D721Med (cell line): ENCODE results near the gene DYSF.

ENCODE experiments used
- DNase-seq: peaks from one replicate; pipeline ENCODE4 v3.0.0; 2011; ENCODE audit warnings: low spot score; ENCODE audit not compliant: insufficient read length
- FAIRE-seq: peaks from 2 replicates; lab custom pipeline; 2011; peaks lifted over from hg19 to GRCh38; lab: Jason Lieb, UNC
- TF ChIP-seq, protein P1 (sequence below): IDR thresholded peaks from 2 replicates; pipeline ENCODE4 v1.5.1; 2012; ENCODE audit warnings: mild to moderate bottlenecking, control low read depth; ENCODE audit not compliant: insufficient read depth; ENCODE audit errors: missing control alignments

DYSF gene

DNA sequence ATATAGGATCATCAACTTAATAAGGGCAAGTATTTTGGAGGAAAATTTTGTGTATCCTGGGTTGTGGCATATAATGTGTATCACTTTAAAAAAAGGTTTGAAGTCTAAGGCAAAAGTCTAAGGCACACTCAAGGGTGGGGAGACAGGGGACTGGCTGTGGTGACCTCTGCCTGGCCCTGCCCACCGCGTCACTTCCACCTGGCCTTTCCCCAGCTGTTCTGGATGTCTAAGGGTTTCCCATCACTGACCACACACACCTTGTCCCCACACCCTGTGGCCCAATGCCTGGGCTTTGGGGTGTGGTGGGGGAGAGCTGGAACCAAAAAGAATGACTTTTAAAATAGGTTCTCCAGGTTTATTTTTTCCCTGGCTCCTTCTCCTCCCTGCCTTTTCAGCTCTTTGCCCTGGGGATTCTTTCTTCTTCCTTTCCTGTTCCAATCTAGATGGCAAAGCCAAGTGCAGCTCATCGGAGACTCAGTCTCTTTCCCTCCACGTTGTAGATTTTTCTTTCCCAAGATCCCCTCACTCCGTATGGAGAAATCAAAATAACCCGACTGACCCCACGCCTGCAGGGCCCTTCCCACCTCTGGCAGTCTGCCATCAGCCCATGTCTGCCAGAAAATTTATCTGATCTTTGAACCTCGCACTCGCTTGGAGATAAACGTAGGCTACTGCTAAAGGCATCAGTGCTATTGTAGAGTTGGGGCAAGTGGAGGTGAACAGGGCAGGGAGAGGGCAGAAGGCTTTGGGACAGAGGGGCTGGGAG is 257.2 kb downstream of the DYSF start:
- TF ChIP-seq, protein P1, sequence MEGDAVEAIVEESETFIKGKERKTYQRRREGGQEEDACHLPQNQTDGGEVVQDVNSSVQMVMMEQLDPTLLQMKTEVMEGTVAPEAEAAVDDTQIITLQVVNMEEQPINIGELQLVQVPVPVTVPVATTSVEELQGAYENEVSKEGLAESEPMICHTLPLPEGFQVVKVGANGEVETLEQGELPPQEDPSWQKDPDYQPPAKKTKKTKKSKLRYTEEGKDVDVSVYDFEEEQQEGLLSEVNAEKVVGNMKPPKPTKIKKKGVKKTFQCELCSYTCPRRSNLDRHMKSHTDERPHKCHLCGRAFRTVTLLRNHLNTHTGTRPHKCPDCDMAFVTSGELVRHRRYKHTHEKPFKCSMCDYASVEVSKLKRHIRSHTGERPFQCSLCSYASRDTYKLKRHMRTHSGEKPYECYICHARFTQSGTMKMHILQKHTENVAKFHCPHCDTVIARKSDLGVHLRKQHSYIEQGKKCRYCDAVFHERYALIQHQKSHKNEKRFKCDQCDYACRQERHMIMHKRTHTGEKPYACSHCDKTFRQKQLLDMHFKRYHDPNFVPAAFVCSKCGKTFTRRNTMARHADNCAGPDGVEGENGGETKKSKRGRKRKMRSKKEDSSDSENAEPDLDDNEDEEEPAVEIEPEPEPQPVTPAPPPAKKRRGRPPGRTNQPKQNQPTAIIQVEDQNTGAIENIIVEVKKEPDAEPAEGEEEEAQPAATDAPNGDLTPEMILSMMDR, result no peak
- FAIRE-seq (no peak), DNase-seq (no peak)

DNA sequence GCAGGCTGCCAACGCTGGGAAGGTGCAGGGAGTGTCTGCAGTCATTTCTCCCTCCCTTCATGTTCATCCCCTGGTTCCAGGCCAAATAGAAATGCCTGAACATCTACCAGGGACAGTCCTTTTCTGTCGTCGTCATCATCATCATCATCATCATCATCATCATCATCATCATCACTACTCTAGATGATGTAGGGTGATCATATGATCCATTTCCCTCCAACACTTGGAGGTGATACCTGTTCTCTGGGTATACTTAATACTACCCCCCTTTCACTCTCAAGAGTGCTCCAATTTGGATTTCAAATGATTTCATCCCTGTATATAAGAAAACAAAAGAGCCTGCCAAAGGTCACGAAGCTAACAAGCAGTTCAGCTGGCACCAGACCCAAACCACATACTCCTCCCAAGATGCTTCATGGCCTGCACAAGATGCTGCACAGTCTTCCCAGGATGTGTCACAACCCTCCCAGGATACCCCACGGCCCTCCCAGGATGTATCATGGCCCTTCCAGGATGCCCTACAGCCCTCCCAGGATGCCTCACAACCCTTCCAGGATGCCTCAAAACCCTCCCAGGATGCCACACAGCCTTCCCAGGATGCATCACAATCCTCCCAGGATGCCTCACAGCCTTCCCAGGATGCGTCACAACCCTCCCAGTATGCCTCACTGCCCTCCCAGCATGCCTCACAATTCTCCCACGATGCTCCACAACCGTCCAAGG is 257.9 kb downstream of the DYSF start:
- TF ChIP-seq, protein P1, result no peak
- no peak for DNase-seq
- FAIRE-seq, result no peak

DNA sequence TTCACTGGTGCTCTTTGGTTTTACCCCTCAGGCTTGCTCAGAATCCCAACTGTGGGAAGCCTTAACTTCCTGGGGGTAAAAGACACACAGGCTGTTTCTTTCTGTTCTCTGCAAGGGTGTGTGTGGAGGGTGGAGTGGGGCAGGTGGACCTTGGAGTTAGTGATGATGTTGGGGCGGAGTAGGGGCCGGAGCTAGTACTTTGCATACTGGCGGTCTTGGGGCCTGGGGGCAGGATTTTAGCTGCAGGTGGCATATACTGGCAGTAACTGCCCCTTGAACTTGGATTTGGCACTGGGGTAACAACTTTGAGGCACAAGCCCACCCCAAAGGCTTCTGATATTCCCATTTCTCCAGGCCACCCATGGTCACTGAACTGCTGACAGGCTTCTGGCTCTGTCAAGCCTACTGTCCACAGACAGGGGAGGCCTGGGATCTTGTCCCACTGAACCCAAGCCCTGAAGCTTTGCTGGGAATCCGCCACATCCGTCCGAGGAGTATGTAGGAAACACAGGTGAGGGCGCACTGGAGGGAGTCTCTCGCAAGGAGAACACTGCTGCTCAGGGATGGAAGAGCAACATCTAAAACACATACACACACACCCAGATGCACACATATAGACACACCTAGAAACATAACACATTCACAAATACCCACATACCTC is 258.9 kb downstream of the DYSF start:
- TF ChIP-seq, protein P1, result no peak
- DNase-seq (no peak), FAIRE-seq (no peak)

DNA sequence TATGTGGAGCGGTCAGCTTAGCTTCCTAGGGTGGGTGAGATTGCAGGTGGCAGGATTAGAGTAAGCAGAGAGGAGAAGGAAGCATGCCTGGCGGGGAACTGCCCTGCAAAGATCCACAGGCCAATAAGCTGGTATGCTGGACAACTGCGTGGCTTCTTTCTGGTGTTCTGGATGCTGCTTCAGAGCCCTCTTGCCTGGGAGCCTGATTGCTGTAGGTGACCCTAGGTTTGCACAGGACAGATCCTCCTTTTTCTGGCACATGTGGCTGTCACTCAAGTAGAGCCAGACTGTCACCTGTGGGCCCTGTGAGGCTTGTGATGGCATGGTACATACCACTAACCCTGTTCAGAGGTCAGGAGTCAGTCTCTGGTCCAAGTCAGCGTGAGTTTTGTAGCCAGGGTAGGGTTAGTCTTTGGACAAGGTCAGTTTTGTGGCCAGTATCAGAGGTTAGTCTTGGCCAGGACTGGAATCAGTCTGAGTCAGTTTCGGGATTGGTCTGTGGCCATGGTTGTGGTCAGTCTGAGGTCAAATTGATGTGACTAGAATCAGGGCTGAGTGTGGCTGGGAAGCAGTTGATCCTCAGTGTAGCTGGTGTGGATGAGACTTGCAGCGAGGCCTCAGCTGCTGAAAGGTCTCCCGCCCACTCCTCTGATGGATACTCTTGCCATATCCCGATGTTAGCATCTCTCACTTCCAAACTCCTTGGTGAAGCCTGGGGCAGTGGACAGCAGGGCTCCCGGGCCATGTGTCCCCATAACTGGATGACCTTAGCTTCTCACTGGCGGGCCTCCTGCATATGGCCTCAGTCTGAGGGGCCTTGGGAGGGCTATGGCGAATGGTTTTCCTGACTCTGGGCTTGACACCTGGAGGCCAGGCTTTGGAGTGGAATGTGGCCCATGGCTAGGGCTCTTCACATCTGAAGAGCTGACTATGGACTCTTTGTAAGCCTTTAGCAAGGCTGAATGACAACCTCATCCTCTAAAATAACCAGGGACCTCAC is 260.5 kb downstream of the DYSF start:
- FAIRE-seq, result no peak
- DNase-seq, result no peak
- TF ChIP-seq, protein P1, result no peak

DNA sequence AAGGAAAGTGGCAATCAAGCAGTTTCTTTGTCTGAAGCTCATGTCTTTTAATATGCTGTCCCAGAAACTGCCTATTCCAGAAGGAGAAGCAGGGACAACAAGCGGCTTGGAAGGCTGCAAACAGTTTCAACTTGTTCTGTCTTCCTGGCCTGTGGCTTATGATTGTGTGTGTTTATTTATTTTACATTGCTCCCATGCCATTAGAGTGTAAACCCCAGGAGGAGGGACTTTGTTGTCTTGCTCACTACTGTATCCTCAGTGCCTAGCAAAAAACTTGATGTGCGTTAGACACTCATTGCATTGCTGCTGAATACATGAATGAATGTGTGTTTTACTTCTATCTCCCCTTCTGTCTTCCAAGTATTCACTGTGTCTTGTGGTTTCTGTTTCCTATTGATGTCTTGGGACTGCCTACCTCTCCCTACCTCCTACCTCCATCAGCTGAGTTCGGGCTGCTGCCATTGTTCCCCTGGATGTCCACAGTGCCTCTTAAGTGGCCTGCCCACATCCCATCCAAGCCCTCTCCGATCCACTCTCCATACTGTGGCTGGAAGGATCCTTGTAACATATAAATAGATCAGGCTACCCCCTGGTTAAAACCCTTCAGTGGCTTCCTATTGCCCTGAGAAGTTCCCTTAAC is 261.4 kb downstream of the DYSF start:
- TF ChIP-seq, protein P1, result no peak
- FAIRE-seq, result no peak
- DNase-seq, result no peak

DNA sequence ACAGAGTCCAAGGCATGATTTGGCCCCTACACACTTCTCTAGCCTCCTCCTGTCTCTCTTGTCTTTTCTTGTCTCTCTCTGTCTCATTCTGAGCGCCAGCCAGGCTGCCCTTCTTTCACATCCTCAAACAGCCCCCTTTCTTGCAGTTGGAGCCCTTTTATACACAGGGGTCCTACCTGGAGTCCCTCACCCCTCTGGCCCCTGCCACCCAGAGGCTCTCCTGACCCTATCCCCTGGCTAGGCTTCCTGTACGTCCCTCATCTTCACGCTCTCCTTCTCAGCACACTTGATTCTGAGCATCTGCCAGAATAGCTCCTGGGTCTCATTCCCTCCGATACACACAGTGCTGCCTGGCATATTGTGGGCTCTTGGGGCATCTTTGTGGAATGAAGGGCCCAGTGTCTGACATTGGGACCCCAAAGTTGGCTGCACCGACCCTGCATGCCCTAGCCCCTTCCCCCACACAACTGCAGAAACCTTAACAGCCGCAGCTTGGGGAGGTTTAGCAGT is 261.9 kb downstream of the DYSF start:
- DNase-seq, result no peak
- TF ChIP-seq, protein P1, result no peak
- FAIRE-seq, result no peak
